Measurements from ENCODE around the gene EXOC3L1. TPM values are rescaled to one million over a fixed set of nuclear protein-coding genes. Genes with fewer than 3 reads are reported as not detected.

Gene EXOC3L1
- total and polyA plus RNA-seq, 2 of the 13 experiments (the other 11 are each of a cell fraction or from before 2014, with no cell fraction given), result 0.12 TPM; not detected in 1

DNA sequence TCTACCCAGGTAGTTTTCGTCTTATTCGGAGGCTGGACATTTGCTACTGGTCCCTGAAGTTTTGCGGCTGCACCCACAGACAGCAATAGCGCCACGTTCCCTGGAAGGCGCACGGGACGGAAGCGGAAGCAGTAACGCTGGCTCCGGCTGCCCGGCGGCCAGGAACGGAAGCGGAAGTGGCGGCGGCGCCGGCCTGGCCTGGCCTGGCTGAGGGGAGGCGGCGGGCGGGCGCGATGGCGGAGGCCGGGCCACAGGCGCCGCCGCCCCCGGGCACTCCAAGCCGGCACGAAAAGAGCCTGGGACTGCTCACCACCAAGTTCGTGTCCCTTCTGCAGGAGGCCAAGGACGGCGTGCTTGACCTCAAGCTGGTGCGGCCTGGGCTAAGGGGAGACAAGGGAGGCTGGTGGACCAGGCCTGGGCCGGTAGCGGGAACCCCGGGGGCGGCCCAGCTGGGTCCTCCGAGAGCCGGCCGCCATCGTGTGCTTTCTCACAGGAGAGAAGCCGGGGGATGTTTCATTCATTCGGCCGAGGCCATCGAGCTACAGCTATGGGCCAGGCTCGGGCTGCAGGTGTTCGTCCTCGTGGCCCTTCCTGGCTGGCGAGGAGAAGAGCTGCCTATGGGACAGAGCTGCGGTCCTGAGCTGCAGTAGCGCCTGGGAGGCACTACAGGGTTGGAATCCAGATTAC is 2.2 kb upstream of the EXOC3L1 start, which contains the start of gene E2F4 (continued):
- TF ChIP-seq, protein P1, sequence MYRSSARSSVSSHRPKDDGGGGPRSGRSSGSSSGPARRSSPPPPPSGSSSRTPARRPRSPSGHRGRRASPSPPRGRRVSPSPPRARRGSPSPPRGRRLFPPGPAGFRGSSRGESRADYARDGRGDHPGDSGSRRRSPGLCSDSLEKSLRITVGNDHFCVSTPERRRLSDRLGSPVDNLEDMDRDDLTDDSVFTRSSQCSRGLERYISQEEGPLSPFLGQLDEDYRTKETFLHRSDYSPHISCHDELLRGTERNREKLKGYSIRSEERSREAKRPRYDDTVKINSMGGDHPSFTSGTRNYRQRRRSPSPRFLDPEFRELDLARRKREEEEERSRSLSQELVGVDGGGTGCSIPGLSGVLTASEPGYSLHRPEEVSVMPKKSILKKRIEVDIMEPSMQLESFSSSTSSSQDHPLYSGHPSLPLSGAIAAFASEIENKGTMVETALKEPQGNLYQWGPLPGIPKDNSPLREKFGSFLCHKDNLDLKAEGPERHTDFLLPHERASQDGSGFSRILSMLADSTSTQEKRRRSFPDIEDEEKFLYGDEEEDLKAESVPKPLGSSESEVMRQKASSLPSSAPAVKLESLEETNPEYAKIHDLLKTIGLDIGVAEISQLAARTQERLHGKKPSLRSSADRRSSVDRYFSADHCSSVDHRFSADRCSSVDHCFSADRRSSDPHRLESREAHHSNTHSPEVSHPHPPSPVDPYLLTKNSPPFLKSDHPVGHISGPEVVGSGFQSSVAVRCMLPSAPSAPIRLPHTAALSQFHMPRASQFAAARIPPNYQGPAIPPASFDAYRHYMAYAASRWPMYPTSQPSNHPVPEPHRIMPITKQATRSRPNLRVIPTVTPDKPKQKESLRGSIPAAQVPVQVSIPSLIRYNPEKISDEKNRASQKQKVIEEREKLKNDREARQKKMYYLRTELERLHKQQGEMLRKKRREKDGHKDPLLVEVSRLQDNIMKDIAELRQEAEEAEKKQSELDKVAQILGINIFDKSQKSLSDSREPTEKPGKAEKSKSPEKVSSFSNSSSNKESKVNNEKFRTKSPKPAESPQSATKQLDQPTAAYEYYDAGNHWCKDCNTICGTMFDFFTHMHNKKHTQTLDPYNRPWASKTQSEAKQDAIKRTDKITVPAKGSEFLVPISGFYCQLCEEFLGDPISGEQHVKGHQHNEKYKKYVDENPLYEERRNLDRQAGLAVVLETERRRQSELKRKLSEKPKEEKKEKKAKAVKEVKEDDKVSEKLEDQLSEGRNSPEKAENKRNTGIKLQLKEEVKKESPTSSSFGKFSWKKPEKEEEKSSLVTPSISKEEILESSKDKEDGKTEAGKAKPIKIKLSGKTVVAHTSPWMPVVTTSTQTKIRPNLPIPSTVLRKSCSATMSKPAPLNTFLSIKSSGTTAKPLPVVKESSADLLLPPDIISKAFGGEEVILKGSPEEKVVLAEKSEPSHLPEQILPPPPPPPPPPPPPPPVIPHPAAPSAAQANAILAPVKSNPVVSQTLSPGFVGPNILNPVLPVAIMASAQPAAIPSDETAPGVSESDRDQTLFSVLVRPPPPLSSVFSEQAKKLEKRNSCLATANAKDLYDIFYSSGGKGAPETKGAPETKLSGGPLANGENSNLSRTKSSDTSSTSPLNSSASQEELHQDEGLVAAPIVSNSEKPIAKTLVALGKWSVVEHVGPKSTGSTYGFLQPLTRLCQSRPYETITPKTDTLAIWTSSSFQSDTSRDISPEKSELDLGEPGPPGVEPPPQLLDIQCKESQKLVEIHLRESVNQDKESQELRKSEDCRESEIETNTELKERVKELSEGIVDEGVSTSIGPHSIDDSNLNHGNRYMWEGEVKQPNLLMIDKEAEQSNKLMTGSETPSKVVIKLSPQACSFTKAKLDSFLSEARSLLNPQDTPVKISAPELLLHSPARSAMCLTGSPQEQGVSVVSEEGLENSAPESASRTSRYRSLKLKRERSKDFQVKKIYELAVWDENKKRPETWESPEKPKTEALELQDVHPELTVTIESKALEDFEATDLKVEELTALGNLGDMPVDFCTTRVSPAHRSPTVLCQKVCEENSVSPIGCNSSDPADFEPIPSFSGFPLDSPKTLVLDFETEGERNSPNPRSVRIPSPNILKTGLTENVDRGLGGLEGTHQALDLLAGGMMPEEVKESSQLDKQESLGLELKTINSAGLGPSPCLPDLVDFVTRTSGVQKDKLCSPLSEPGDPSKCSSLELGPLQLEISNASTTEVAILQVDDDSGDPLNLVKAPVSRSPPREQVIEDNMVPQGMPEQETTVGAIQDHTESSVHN (CRISPR knock-in tag; IDR thresholded peaks at IDR 0.05), result no peak
- TF ChIP-seq STAT5B (CRISPR knock-in tag; IDR thresholded peaks at IDR 0.05) (peak; percentile 6; the same call in 1 of the 2 replicates), SMC3 (IDR thresholded peaks at IDR 0.05; ENCODE audit: low read length) (no peak), CHCHD3 (CRISPR knock-in tag; IDR thresholded peaks at IDR 0.05) (peak; percentile 95; the same call in 1 of the 2 replicates), ZUFSP (CRISPR knock-in tag; IDR thresholded peaks at IDR 0.05; ENCODE audit: borderline replicate concordance) (no peak), ZNF44 (CRISPR knock-in tag; IDR thresholded peaks at IDR 0.05) (no peak; the same call in 1 of the 2 replicates), ELF4 (CRISPR knock-in tag; IDR thresholded peaks at IDR 0.05; ENCODE audit: borderline replicate concordance) (0 out of 2 replicates have a peak, but pooled peaks have one; percentile 55), ZNF616 (CRISPR knock-in tag; IDR thresholded peaks at IDR 0.05; ENCODE audit: low read depth) (no peak), ZNF878 (CRISPR knock-in tag; IDR thresholded peaks at IDR 0.05) (no peak), ZNF780A (CRISPR knock-in tag; IDR thresholded peaks at IDR 0.05) (no peak), ZMAT5 (CRISPR knock-in tag; IDR thresholded peaks at IDR 0.05; ENCODE audit: borderline replicate concordance, low read depth) (no peak), ZNF652 (CRISPR knock-in tag; IDR thresholded peaks at IDR 0.05; ENCODE audit: borderline replicate concordance, low read depth) (0 out of 2 replicates have a peak, but pooled peaks have one; percentile 41), ZNF775 (CRISPR knock-in tag; IDR thresholded peaks at IDR 0.05; ENCODE audit: borderline replicate concordance) (0 out of 2 replicates have a peak, but pooled peaks have one; percentile 12)
- TF ChIP-seq, protein P2, sequence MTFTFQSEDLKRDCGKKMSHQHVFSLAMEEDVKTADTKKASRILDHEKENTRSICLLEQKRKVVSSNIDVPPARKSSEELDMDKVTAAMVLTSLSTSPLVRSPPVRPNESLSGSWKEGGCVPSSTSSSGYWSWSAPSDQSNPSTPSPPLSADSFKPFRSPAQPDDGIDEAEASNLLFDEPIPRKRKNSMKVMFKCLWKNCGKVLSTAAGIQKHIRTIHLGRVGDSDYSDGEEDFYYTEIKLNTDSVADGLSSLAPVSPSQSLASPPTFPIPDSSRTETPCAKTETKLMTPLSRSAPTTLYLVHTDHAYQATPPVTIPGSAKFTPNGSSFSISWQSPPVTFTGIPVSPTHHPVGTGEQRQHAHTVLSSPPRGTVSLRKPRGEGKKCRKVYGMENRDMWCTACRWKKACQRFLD (CRISPR knock-in tag; IDR thresholded peaks at IDR 0.05; ENCODE audit: borderline replicate concordance), result peak; percentile 47; the same call in 1 of the 2 replicates
- TF ChIP-seq, protein P3, sequence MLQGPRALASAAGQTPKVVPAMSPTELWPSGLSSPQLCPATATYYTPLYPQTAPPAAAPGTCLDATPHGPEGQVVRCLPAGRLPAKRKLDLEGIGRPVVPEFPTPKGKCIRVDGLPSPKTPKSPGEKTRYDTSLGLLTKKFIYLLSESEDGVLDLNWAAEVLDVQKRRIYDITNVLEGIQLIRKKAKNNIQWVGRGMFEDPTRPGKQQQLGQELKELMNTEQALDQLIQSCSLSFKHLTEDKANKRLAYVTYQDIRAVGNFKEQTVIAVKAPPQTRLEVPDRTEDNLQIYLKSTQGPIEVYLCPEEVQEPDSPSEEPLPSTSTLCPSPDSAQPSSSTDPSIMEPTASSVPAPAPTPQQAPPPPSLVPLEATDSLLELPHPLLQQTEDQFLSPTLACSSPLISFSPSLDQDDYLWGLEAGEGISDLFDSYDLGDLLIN (CRISPR knock-in tag; IDR thresholded peaks at IDR 0.05; ENCODE audit: borderline replicate concordance), result no peak; the same call in 1 of the 2 replicates

Measured in HepG2 (cell line).